PC-3 (cell line): ENCODE measurements around the gene CDC42EP5. TPM values are rescaled to one million over a fixed set of nuclear protein-coding genes. Genes with fewer than 3 reads are reported as not detected.

Experiments used
- ATAC-seq: fragments of 200-7000 bp; cut with Tn5 transposase; 2 replicates; pipeline ENCODE4 v1.9.1; 2020; ENCODE audit warnings: mild to moderate bottlenecking, moderate library complexity
- BruUV-seq: library from RNA; stranded (reverse); fragments of 400-500 nt; replicated peaks from 2 replicates; lab custom pipeline; 2021; lab: Mats Ljungman, UMichigan
- CTCF ChIA-PET: fragments of 300-600 bp; sonication (Branson Sonifier 250); formaldehyde crosslinking; loops from one replicate; lab custom pipeline; 2022; ENCODE audit warnings: antibody characterized with exemption; lab: Charles Lee
- POLR2A ChIA-PET: fragments of 300-600 bp; sonication (Branson Sonifier 250); formaldehyde crosslinking; loops from one replicate; lab custom pipeline; 2022; ENCODE audit warnings: antibody characterized with exemption; ENCODE audit not compliant: unreplicated experiment; lab: Charles Lee
- DNase-seq: peaks from one replicate; pipeline ENCODE4 v3.0.0-alpha.2; 2015
- H2AFZ ChIP-seq: fragments of 300-600 bp; sonication (generic); 2 replicates; pipeline ENCODE4 v1.6.0; 2016; ENCODE audit warnings: antibody characterized with exemption, low read length
- H3F3A ChIP-seq: fragments of 300-600 bp; sonication (generic); one replicate; pipeline ENCODE4 v1.6.0; 2017; ENCODE audit warnings: antibody characterized with exemption, low read length, control low read depth, mild to moderate bottlenecking; ENCODE audit not compliant: unreplicated experiment
- H3K27ac ChIP-seq: fragments of 300-600 bp; sonication (generic); 2 replicates; pipeline ENCODE4 v1.5.1; 2016; ENCODE audit warnings: mild to moderate bottlenecking, low read length
- H3K27me3 ChIP-seq: fragments of 300-600 bp; sonication (generic); 2 replicates; pipeline ENCODE4 v1.6.1; 2016; ENCODE audit warnings: low read length, mixed read lengths
- H3K36me3 ChIP-seq: fragments of 300-600 bp; sonication (generic); 2 replicates; pipeline ENCODE4 v1.6.1; 2016; ENCODE audit warnings: low read depth, mixed run types, low read length, mixed read lengths
- H3K4me1 ChIP-seq: fragments of 300-600 bp; sonication (generic); 2 replicates; pipeline ENCODE4 v1.5.1; 2016; ENCODE audit warnings: low read length; ENCODE audit not compliant: insufficient read depth
- H3K4me2 ChIP-seq: fragments of 300-600 bp; sonication (generic); 2 replicates; pipeline ENCODE4 v1.6.0; 2016; ENCODE audit warnings: low read length
- H3K4me3 ChIP-seq: fragments of 300-600 bp; sonication (generic); 2 replicates; pipeline ENCODE4 v1.5.1; 2016; ENCODE audit warnings: mild to moderate bottlenecking, low read length, mixed read lengths
- H3K79me2 ChIP-seq: fragments of 300-600 bp; sonication (generic); 2 replicates; pipeline ENCODE4 v1.6.1; 2017; ENCODE audit warnings: low read length, mixed read lengths
- H3K9ac ChIP-seq: fragments of 300-600 bp; sonication (generic); 2 replicates; pipeline ENCODE4 v1.6.0; 2016; ENCODE audit warnings: mild to moderate bottlenecking, low read length
- H3K9me2 ChIP-seq: fragments of 300-600 bp; sonication (generic); replicated peaks from 2 replicates; pipeline ENCODE4 v1.6.1; 2016; ENCODE audit warnings: mixed run types, low read length, mixed read lengths
- H3K9me3 ChIP-seq: fragments of 300-600 bp; sonication (generic); 2 replicates; pipeline ENCODE4 v1.6.1; 2016; ENCODE audit warnings: low read length, mixed read lengths
- H4K20me1 ChIP-seq: fragments of 300-600 bp; sonication (generic); 2 replicates; pipeline ENCODE4 v1.6.1; 2016; ENCODE audit warnings: low read length, mixed read lengths
- EZH2 ChIP-seq: fragments of 300-600 bp; sonication (generic); IDR thresholded peaks from one replicate; pipeline ENCODE4 v1.6.1; 2017; ENCODE audit warnings: antibody characterized with exemption, mild to moderate bottlenecking, low read length; ENCODE audit not compliant: unreplicated experiment
- EZH2phosphoT487 ChIP-seq: fragments of 300-600 bp; sonication (generic); IDR thresholded peaks from 2 replicates; pipeline ENCODE4 v1.6.1; 2018; ENCODE audit warnings: mild to moderate bottlenecking, antibody characterized with exemption, low read length, borderline replicate concordance
- intact Hi-C: fragments of 100-400 bp; cut with micrococcal nuclease; formaldehyde crosslinking; loops from 2 replicates; pipeline ENCODE4 v1.9.0; 2023
- total RNA-seq: library from RNA; depleted of rRNA; stranded (reverse); fragments of >200 nt; gene quantifications from 2 replicates; pipeline ENCODE4 v1.2.3, GENCODE V29; 2014
- TF ChIP-seq, protein P1 (sequence below): fragments of 300-600 bp; sonication (generic); conservative IDR thresholded peaks from 2 replicates; pipeline ENCODE4 v1.5.1; 2017; ENCODE audit warnings: antibody characterized with exemption, low read depth, mild to moderate bottlenecking, low read length

The CDC42EP5 gene
- total RNA-seq, 1 experiment from 2014 or later, result 0.73 TPM

DNA sequence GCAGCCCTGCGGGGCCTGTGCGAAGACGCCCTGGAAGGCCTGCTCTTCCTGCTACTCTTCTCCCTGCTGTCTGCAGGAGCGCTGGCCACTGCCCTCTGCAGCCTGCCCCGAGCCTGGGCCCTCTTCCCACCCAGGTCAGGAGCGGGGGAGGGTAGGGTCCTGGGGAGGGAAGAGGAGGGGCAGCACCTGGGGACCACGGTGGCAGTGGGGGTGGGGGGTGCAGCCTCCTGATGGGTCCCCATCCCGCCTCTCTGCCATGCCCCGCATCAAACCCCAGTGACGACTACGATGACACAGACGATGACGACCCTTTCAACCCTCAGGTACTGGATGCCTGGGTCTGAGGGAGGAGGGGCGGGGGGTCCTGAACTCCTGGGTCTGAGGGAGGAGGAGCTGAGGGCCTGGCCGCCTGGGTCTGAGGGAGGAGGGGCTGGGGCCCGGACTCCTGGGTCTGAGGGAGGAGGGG, 37.5 kb downstream of the CDC42EP5 start:
- no peak overlapping the region for H3K4me2 ChIP-seq
- H3K9me3 ChIP-seq, result no peaks in the 10 kb centered on the region
- H3K9me2 ChIP-seq, result no peaks in the 10 kb centered on the region
- TF ChIP-seq, protein P1, sequence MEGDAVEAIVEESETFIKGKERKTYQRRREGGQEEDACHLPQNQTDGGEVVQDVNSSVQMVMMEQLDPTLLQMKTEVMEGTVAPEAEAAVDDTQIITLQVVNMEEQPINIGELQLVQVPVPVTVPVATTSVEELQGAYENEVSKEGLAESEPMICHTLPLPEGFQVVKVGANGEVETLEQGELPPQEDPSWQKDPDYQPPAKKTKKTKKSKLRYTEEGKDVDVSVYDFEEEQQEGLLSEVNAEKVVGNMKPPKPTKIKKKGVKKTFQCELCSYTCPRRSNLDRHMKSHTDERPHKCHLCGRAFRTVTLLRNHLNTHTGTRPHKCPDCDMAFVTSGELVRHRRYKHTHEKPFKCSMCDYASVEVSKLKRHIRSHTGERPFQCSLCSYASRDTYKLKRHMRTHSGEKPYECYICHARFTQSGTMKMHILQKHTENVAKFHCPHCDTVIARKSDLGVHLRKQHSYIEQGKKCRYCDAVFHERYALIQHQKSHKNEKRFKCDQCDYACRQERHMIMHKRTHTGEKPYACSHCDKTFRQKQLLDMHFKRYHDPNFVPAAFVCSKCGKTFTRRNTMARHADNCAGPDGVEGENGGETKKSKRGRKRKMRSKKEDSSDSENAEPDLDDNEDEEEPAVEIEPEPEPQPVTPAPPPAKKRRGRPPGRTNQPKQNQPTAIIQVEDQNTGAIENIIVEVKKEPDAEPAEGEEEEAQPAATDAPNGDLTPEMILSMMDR, result no peak
- TF ChIP-seq EZH2phosphoT487, result no peak
- no peak for TF ChIP-seq EZH2
- H3F3A ChIP-seq, result no peaks in the 10 kb centered on the region
- BruUV-seq, result no TSS peak
- H3K36me3 ChIP-seq, result no peaks in the 10 kb centered on the region
- DNase-seq (no peak), ATAC-seq (no peak)
- H3K27me3 ChIP-seq, result no peaks in the 10 kb centered on the region
- peaks cover 25% of the 10 kb centered on the region for H3K4me1 ChIP-seq
- no peak overlapping the region for H2AFZ ChIP-seq
- H3K9ac ChIP-seq, result no peak overlapping the region
- 0 out of 2 replicates have a peak, but pooled peaks cover 3% of the 10 kb centered on the region for H4K20me1 ChIP-seq
- POLR2A ChIA-PET, result no interaction called here
- no peak overlapping the region for H3K4me3 ChIP-seq
- intact Hi-C loops, result no loop called here
- CTCF ChIA-PET, result no interaction called here
- H3K79me2 ChIP-seq, result no peaks in the 10 kb centered on the region
- no peak overlapping the region for H3K27ac ChIP-seq

DNA sequence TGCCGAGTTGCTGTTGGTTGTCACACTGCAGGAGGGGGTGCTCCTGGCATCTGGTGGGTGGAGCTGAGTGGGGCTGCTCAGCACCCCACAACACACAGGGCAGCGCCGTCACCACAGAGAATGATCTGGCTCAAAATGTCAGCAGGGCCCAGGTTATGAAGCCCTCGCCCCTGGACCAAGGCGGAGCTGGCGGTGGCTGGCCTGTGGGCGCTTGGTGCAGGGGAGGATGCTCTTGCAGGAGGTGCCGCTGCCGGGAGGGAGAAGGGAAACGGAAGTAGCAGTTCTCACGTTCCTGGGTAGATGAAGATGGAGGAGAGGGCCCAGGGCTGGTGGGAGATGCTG, 38.3 kb downstream of the CDC42EP5 start:
- H3K9ac ChIP-seq, result no peak overlapping the region
- H3K4me1 ChIP-seq, result peaks cover 25% of the 10 kb centered on the region
- H3K4me3 ChIP-seq, result no peak overlapping the region
- H3K27me3 ChIP-seq, result no peaks in the 10 kb centered on the region
- TF ChIP-seq EZH2, result no peak
- TF ChIP-seq, protein P1, result no peak
- TF ChIP-seq EZH2phosphoT487, result no peak
- CTCF ChIA-PET, result no interaction called here
- intact Hi-C loops, result no loop called here
- H3K27ac ChIP-seq, result no peak overlapping the region
- BruUV-seq, result no TSS peak
- no peaks in the 10 kb centered on the region for H3K9me2 ChIP-seq
- no peaks in the 10 kb centered on the region for H3K9me3 ChIP-seq
- POLR2A ChIA-PET, result no interaction called here
- no peak overlapping the region for H2AFZ ChIP-seq
- no peaks in the 10 kb centered on the region for H3F3A ChIP-seq
- H3K36me3 ChIP-seq, result no peaks in the 10 kb centered on the region
- ATAC-seq (no peak), DNase-seq (no peak)
- no peaks in the 10 kb centered on the region for H3K79me2 ChIP-seq
- no peaks in the 10 kb centered on the region for H4K20me1 ChIP-seq
- H3K4me2 ChIP-seq, result no peak overlapping the region

DNA sequence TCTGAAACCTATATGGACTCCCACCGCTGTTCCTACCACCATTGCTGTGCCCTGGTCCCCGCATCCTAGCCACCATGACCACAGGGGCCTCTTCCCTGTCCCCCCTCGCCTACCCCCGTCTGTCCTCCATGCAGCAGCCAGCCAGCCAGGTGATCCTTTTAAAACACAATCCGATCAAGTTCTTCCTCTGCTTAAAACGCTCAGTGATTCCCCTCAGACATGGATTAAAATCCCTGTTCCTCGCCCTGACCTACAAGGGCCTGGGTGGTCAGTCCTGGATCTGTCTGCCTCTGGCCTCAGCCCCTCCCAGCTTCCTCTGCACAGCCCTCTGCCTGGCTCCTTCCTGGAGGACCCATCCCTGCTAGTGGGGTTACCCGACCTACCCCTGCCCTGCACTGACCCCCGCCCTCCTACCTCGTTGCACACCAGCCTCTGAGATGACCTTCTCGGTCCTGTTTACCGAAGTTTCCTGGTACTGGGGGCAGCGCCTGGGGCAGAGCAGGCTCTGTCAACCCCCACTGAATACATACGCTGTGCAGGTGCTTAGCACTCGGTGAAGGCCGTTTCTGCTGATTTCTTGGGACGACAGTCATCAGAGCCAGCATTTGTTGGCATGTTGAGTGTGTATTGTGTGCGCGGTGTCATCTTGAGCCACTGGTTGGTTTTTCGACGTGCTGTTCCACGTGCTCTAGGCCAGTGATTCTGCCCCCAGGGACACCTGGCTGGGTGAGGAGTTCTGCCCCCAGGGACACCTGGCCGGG, 38.8 kb downstream of the CDC42EP5 start:
- H3K27me3 ChIP-seq, result no peaks in the 10 kb centered on the region
- POLR2A ChIA-PET, result no interaction called here
- H3K27ac ChIP-seq, result no peak overlapping the region
- no peak overlapping the region for H2AFZ ChIP-seq
- CTCF ChIA-PET, result no interaction called here
- H3K9me2 ChIP-seq, result no peaks in the 10 kb centered on the region
- no peaks in the 10 kb centered on the region for H3F3A ChIP-seq
- H3K9me3 ChIP-seq, result no peaks in the 10 kb centered on the region
- no peaks in the 10 kb centered on the region for H4K20me1 ChIP-seq
- ATAC-seq (no peak), DNase-seq (no peak)
- H3K4me1 ChIP-seq, result peaks cover 25% of the 10 kb centered on the region
- no peak overlapping the region for H3K9ac ChIP-seq
- TF ChIP-seq EZH2phosphoT487, result no peak
- no peak for TF ChIP-seq EZH2
- TF ChIP-seq, protein P1, result no peak
- intact Hi-C loops, result no loop called here
- H3K36me3 ChIP-seq, result no peaks in the 10 kb centered on the region
- H3K4me2 ChIP-seq, result no peak overlapping the region
- H3K79me2 ChIP-seq, result no peaks in the 10 kb centered on the region
- no peak overlapping the region for H3K4me3 ChIP-seq
- no TSS peak for BruUV-seq
